Panc1 (cell line): Measurements from ENCODE around the gene PDE1A. TPM values are rescaled to one million over a fixed set of nuclear protein-coding genes. Genes with fewer than 3 reads are reported as not detected.

ENCODE experiments used
- ATAC-seq: fragments of 200-7000 bp; cut with Tn5 transposase; 2 replicates; pipeline ENCODE4 v1.9.1; 2020; ENCODE audit warnings: mild to moderate bottlenecking, moderate library complexity
- BruUV-seq: library from RNA; stranded (reverse); fragments of 400-500 nt; replicated peaks from 2 replicates; lab custom pipeline; 2021; lab: Mats Ljungman, UMichigan
- CTCF ChIA-PET: fragments of 300-600 bp; sonication (Branson Sonifier 250); formaldehyde crosslinking; loops from one replicate; lab custom pipeline; 2022; ENCODE audit warnings: antibody characterized with exemption; lab: Charles Lee
- POLR2A ChIA-PET: fragments of 300-600 bp; sonication (Branson Sonifier 250); formaldehyde crosslinking; loops from one replicate; lab custom pipeline; 2022; ENCODE audit warnings: antibody characterized with exemption; lab: Charles Lee
- DNase-seq: peaks from one replicate; pipeline ENCODE4 v3.0.0-alpha.2; 2010; ENCODE audit warnings: low read depth, low spot score
- H3K27ac ChIP-seq: 2 replicates; pipeline ENCODE4 v1.5.1; 2011; ENCODE audit warnings: mild to moderate bottlenecking, low read length, inconsistent platforms
- H3K27me3 ChIP-seq: fragments of 200-500 bp; sonication (Bioruptor generic); 2 replicates; pipeline ENCODE4 v1.6.0; 2014; ENCODE audit warnings: low read length, inconsistent platforms; ENCODE audit not compliant: control insufficient read depth, insufficient read depth
- H3K36me3 ChIP-seq: fragments of 200-500 bp; sonication (Bioruptor generic); 2 replicates; pipeline ENCODE4 v1.5.1; 2014; ENCODE audit warnings: inconsistent platforms, mild to moderate bottlenecking, low read length, moderate library complexity; ENCODE audit not compliant: control insufficient read depth, insufficient read depth
- H3K4me1 ChIP-seq: 2 replicates; pipeline ENCODE4 v1.5.1; 2011; ENCODE audit warnings: inconsistent platforms, mild to moderate bottlenecking, low read length, moderate library complexity; ENCODE audit not compliant: control insufficient read depth, insufficient read depth
- H3K4me3 ChIP-seq, 2 experiments: 2 replicates each; pipeline ENCODE4 v1.5.1; 2011 to 2012; ENCODE audit warnings: low read depth in 2 of 2, low read length in 2 of 2, mild to moderate bottlenecking in 2 of 2, inconsistent platforms in 1 of 2, moderate library complexity in 1 of 2
- H3K9me3 ChIP-seq: fragments of 200-500 bp; sonication (Bioruptor generic); 2 replicates; pipeline ENCODE4 v1.5.1; 2014; ENCODE audit warnings: low read depth, mild to moderate bottlenecking, inconsistent platforms, low read length, moderate library complexity; ENCODE audit not compliant: control insufficient read depth, insufficient read depth
- CTCF ChIP-seq: fragments of 450-650 bp; IDR thresholded peaks from 2 replicates; pipeline ENCODE4 v1.5.1; 2017; ENCODE audit warnings: mild to moderate bottlenecking
- POLR2AphosphoS5 ChIP-seq: IDR thresholded peaks from 2 replicates; pipeline ENCODE4 v1.6.1; 2012; ENCODE audit warnings: mild to moderate bottlenecking, low read depth, low read length, moderate library complexity
- REST ChIP-seq, 2 experiments: IDR thresholded peaks; 2 replicates each; pipeline ENCODE4 v1.6.1; 2011 to 2012; ENCODE audit warnings: low read depth in 2 of 2, control low read depth in 1 of 2, low read length in 1 of 2, mild to moderate bottlenecking in 1 of 2, moderate library complexity in 1 of 2; ENCODE audit not compliant: insufficient read depth in 1 of 2
- SIN3A ChIP-seq: IDR thresholded peaks from 2 replicates; pipeline ENCODE4 v1.6.1; 2012; ENCODE audit warnings: low read depth, mild to moderate bottlenecking, low read length, moderate library complexity, borderline replicate concordance; ENCODE audit not compliant: insufficient read depth
- TCF7L2 ChIP-seq: IDR thresholded peaks from 2 replicates; pipeline ENCODE4 v1.6.1; 2011; ENCODE audit warnings: mild to moderate bottlenecking, low read depth, low read length, inconsistent platforms
- in situ Hi-C: cut with HindIII; loops from 2 replicates; pipeline ENCODE4 v1.10.0; 2016; ENCODE audit warnings: low sequenced_read_pairs, low pct_unique_long_range_greater_than_20kb
- intact Hi-C: fragments of 100-400 bp; cut with micrococcal nuclease; formaldehyde crosslinking; loops from one replicate; pipeline ENCODE4 v1.10.0; 2022; ENCODE audit not compliant: unreplicated experiment
- total RNA-seq: library from RNA; stranded (reverse); gene quantifications from one replicate; pipeline ENCODE4 v1.2.1, GENCODE V29; 2021; ENCODE audit not compliant: unreplicated experiment

Gene PDE1A
- total RNA-seq, 1 experiment from 2014 or later, result 0.08 TPM

GRCh38 chr2:182191061-182191460 is 235.8 kb downstream of the PDE1A start:
- DNase-seq (no peak), ATAC-seq (no peak)
- Histone ChIP-seq H3K27ac (no peak overlapping the region), H3K27me3 (no peaks in the 10 kb centered on the region), H3K9me3 (no peaks in the 10 kb centered on the region), H3K4me1 (no peaks in the 10 kb centered on the region), H3K4me3 (no peak overlapping the region), H3K36me3 (no peaks in the 10 kb centered on the region)
- TF ChIP-seq SIN3A (no peak), CTCF (no peak), POLR2AphosphoS5 (no peak), TCF7L2 (no peak), REST (IDR thresholded peaks at IDR 0.05; ENCODE audit: insufficient read depth in 1 of 2, low read depth in 2 of 2, low read length in 1 of 2) (no peak)
- ChIA-PET POLR2A (no interaction called here), CTCF (no interaction called here)
- BruUV-seq, result no TSS peak
- in situ Hi-C loops (no loop called here), intact Hi-C loops (no loop called here)

GRCh38 chr2:182187130-182187529 is 239.7 kb downstream of the PDE1A start:
- intact Hi-C loops, result no loop called here
- Histone ChIP-seq H3K36me3 (no peaks in the 10 kb centered on the region), H3K4me1 (no peaks in the 10 kb centered on the region), H3K4me3 (no peak overlapping the region), H3K9me3 (peaks cover 5% of the 10 kb centered on the region; the same call in 1 of the 2 replicates), H3K27ac (no peak overlapping the region), H3K27me3 (no peaks in the 10 kb centered on the region)
- no peak for TF ChIP-seq TCF7L2
- TF ChIP-seq SIN3A, result no peak
- no peak for TF ChIP-seq REST (IDR thresholded peaks at IDR 0.05; ENCODE audit: insufficient read depth in 1 of 2, low read depth in 2 of 2, low read length in 1 of 2)
- TF ChIP-seq CTCF, result no peak
- TF ChIP-seq POLR2AphosphoS5, result no peak
- in situ Hi-C loops, result no loop called here
- DNase-seq (no peak), ATAC-seq (no peak)
- ChIA-PET CTCF (interaction anchor here (0.6 kb wide), 2 partner anchors 432 to 462 kb away, joined by 4 to 5 read pairs; no protein-coding TSS in a partner anchor), POLR2A (no interaction called here)
- BruUV-seq, result no TSS peak
